ACC112 (cell line): ENCODE measurements around the gene KIF3C.
"Not testable (repeated sequence)": the region's sequence is repeated elsewhere in the genome, so short reads cannot be mapped to it uniquely, and the experiment has no call there.

Experiments
- H2AFZ ChIP-seq: fragments of 200-600 bp; sonication (generic); one replicate; pipeline ENCODE4 v1.6.0; 2017; ENCODE audit warnings: antibody characterized with exemption, low read length; ENCODE audit not compliant: unreplicated experiment
- H3K27ac ChIP-seq: fragments of 200-600 bp; sonication (generic); 2 replicates; pipeline ENCODE4 v1.5.1; 2014; ENCODE audit warnings: low read depth, mild to moderate bottlenecking, antibody characterized with exemption, low read length, moderate library complexity
- H3K27me3 ChIP-seq: fragments of 200-600 bp; sonication (generic); 2 replicates; pipeline ENCODE4 v1.6.1; 2014; ENCODE audit warnings: mild to moderate bottlenecking, antibody characterized with exemption, low read length, moderate library complexity, mixed read lengths; ENCODE audit not compliant: insufficient read depth
- H3K36me3 ChIP-seq: fragments of 200-600 bp; sonication (generic); 2 replicates; pipeline ENCODE4 v1.6.1; 2016; ENCODE audit warnings: mild to moderate bottlenecking, antibody characterized with exemption, low read length, moderate library complexity, mixed read lengths; ENCODE audit not compliant: insufficient read depth
- H3K4me1 ChIP-seq: fragments of 200-600 bp; sonication (generic); one replicate; pipeline ENCODE4 v1.6.1; 2016; ENCODE audit warnings: low read length, mixed read lengths; ENCODE audit not compliant: insufficient read depth, unreplicated experiment, control insufficient read depth
- H3K4me3 ChIP-seq: fragments of 200-600 bp; sonication (generic); 2 replicates; pipeline ENCODE4 v1.5.1; 2014; ENCODE audit warnings: mild to moderate bottlenecking, low read depth, low read length
- H3K79me2 ChIP-seq: fragments of 200-600 bp; sonication (generic); one replicate; pipeline ENCODE4 v1.6.0; 2016; ENCODE audit warnings: low read length; ENCODE audit not compliant: control insufficient read depth, unreplicated experiment, insufficient read depth

Gene KIF3C

GRCh38 chr2:25998816-25999383 lies 16.6 kb upstream of the KIF3C start:
- H3K79me2 ChIP-seq, H3K36me3 ChIP-seq, H3K27ac ChIP-seq, H3K4me3 ChIP-seq, H3K27me3 ChIP-seq, H2AFZ ChIP-seq: not testable (repeated sequence)
- H3K4me1 ChIP-seq: peaks cover 40% of the 10 kb centered on the region

DNA sequence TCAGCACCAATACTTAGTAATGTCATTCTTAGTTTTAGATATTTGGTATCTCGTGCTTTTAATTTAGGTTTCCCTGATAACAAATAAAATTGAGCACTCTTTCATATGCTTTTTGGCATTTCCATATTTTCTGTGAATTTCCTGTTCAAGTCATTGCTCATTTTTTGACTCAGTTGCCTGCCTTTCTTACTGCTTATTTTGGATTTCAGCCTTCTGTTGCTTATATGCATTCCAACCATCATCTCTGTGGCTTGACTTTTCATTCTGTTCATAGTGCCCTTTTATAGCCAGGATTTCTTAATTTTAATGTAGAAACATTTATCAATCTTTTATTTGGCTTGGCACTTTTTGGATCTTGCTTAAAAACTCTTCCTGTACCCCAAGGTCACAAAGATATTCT lies 14.5 kb upstream of the KIF3C start:
- peaks cover 34% of the 10 kb centered on the region for H3K4me1 ChIP-seq
- no peak overlapping the region for H3K4me3 ChIP-seq

GRCh38 chr2:25994509-25994908 lies 12.2 kb upstream of the KIF3C start:
- H3K36me3 ChIP-seq: no peaks in the 10 kb centered on the region
- no peaks in the 10 kb centered on the region for H3K27me3 ChIP-seq
- H3K4me3 ChIP-seq: no peak overlapping the region
- H3K4me1 ChIP-seq: peaks cover 14% of the 10 kb centered on the region
- H3K79me2 ChIP-seq: no peaks in the 10 kb centered on the region
- H3K27ac ChIP-seq: no peak overlapping the region
- no peak overlapping the region for H2AFZ ChIP-seq

More for the DNA sequence above, 14.5 kb upstream of the KIF3C start:
- Histone ChIP-seq H3K27me3 (no peaks in the 10 kb centered on the region), H3K36me3 (no peaks in the 10 kb centered on the region), H3K79me2 (no peaks in the 10 kb centered on the region), H3K27ac (peak overlapping the region; percentile 55), H2AFZ (no peak overlapping the region)

- Histone ChIP-seq H3K4me1 (peaks cover 9% of the 10 kb centered on the region), H3K27ac (no peak overlapping the region), H2AFZ (no peak overlapping the region), H3K4me3 (no peak overlapping the region), H3K27me3 (no peaks in the 10 kb centered on the region), H3K36me3 (no peaks in the 10 kb centered on the region), H3K79me2 (no peaks in the 10 kb centered on the region)
Measured at GRCh38 chr2:25993049-25993448, 10.8 kb upstream of the KIF3C start.

DNA sequence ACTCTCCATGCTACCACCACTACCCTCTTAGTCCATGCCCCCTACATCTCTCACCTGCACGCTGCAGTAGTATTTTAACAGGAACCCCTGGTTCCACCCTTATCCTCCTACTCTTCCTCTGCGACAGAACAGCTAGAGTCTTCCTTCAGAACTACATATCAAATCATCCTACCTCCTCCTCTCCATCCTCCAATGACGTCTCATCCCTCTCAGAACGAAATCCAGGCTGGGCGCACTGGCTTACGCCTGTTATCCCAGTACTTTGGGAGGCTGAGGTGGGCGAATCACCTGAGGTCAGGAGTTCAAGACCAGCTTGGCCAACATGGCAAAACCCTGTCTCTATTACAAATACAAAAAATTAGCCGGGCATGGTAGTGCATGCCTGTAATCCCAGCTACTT lies 10.3 kb upstream of the KIF3C start:
- no peaks in the 10 kb centered on the region for H3K79me2 ChIP-seq
- H3K4me3 ChIP-seq: no peak overlapping the region
- H3K4me1 ChIP-seq: peaks cover 8% of the 10 kb centered on the region
- no peak overlapping the region for H2AFZ ChIP-seq
- no peak overlapping the region for H3K27ac ChIP-seq
- no peaks in the 10 kb centered on the region for H3K36me3 ChIP-seq
- no peaks in the 10 kb centered on the region for H3K27me3 ChIP-seq

DNA sequence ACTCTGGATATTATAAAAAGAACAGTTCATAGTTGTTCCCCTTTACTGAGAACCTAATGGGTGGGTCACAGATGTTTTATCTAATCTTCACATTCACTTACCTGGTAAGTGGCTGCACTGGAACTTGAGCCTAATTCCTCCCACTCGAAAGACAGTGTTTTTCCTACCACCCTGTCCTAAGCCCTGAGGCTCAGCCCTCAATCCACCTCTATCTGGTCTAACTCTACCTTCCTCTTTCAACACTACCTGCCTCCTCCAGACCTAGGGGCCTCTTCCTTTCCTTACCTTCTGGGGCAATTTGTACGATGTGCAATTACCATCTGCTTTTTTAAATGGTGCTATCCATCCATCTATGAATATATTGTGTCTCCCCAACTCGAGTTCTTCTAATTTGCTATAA lies 9.7 kb upstream of the KIF3C start:
- Histone ChIP-seq H3K36me3 (no peaks in the 10 kb centered on the region), H3K27me3 (no peaks in the 10 kb centered on the region), H3K4me3 (no peak overlapping the region), H3K27ac (no peak overlapping the region), H2AFZ (peak overlapping the region; percentile 5), H3K79me2 (no peaks in the 10 kb centered on the region), H3K4me1 (peaks cover 5% of the 10 kb centered on the region)

DNA sequence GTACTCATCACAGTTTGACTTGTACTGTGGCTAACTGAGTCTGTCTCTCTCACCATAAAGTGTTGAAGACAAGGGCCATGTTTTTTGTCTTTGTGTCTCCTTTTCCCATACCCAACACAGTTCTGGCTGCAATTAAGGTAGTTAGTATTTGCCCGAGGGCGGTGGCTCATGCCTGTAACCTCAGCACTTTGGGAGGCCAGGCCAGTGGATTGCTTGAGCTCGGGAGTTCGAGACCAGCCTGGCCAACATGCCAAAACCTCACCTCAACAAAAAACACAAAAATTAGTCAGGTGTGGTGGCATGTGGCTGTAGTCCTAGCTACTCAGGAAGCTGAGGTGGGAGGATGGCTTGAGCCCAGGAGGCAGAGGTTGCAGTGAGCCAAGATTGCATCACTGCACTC lies 6.9 kb upstream of the KIF3C start:
- Histone ChIP-seq H3K36me3 (no peaks in the 10 kb centered on the region), H3K4me1 (peaks cover 5% of the 10 kb centered on the region), H3K79me2 (no peaks in the 10 kb centered on the region), H3K4me3 (no peak overlapping the region), H3K27me3 (no peaks in the 10 kb centered on the region), H3K27ac (no peak overlapping the region), H2AFZ (no peak overlapping the region)

GRCh38 chr2:25988134-25988533 lies 5.8 kb upstream of the KIF3C start:
- Histone ChIP-seq H3K27me3 (no peaks in the 10 kb centered on the region), H3K79me2 (no peaks in the 10 kb centered on the region), H3K4me1 (peaks cover 5% of the 10 kb centered on the region), H3K4me3 (no peak overlapping the region), H3K27ac (no peak overlapping the region), H3K36me3 (no peaks in the 10 kb centered on the region), H2AFZ (no peak overlapping the region)

GRCh38 chr2:25983735-25984134 lies 1.4 kb upstream of the KIF3C start:
- peaks cover 7% of the 10 kb centered on the region for H3K79me2 ChIP-seq
- H3K4me1 ChIP-seq: peaks cover 10% of the 10 kb centered on the region
- no peak overlapping the region for H2AFZ ChIP-seq
- H3K27ac ChIP-seq: no peak overlapping the region
- H3K4me3 ChIP-seq: no peak overlapping the region
- no peaks in the 10 kb centered on the region for H3K36me3 ChIP-seq
- no peaks in the 10 kb centered on the region for H3K27me3 ChIP-seq

DNA sequence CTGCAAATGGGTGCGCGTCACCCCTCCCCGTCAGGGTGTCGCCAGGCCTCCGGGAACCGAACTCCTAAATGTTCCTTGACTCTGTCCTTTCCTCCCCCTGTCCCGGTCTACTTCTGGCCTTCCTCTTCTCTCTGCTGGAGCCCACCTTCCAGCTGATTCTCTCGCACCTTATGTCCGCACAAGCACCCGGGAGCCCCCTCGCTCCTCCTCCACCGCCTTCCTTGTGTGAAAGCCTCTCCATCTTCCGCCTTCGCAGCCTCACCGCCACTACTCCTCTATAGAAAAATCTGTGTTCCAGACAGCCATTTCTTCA lies 627 bp upstream of the KIF3C start:
- no peaks in the 10 kb centered on the region for H3K36me3 ChIP-seq
- H3K27me3 ChIP-seq: no peaks in the 10 kb centered on the region
- H3K4me3 ChIP-seq: peak overlapping the region; percentile 88
- H2AFZ ChIP-seq: peak overlapping the region; percentile 37
- no peak overlapping the region for H3K27ac ChIP-seq
- peaks cover 10% of the 10 kb centered on the region for H3K79me2 ChIP-seq
- H3K4me1 ChIP-seq: peaks cover 18% of the 10 kb centered on the region

DNA sequence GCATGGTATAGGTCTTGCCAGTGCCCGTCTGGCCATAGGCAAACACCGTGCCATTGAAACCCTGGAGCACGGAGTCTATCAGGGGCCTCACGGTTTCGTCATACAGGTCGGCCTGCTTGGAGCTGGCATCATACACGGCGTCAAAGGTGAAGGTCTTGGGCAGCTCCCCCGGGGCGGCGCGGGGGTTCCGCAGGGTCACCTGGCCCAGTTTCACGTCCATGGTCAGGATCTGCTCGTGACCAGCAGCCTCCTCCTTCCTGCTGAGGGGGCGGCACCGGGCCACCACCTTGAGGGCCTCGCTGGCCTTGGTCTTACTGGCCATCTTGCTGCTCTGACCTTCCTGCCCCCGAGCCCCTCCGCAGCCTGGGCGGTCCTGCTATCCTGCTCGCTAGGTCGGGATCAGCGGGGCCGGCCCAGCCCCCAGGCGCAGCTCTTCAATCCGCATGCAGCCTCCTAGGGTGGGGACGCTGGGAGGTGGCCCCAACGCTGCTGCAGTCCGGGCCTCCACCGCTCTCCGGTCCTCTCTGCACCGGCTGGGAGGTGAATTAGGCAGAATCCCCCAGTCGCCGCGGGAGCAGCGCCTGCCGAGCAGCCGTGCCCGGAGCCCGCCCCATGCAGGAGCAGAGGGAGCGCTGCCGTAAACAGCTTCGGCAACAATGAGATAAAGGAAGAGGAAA lies 563 bp downstream of the KIF3C start:
- Histone ChIP-seq H3K4me3 (peak overlapping the region; percentile 88), H3K36me3 (no peaks in the 10 kb centered on the region), H3K27ac (no peak overlapping the region), H3K27me3 (no peaks in the 10 kb centered on the region), H2AFZ (peak overlapping the region; percentile 54), H3K4me1 (peaks cover 30% of the 10 kb centered on the region), H3K79me2 (peaks cover 15% of the 10 kb centered on the region)
